ENCODE results near the gene SLC25A34. TPM values are rescaled to one million over a fixed set of nuclear protein-coding genes. Genes with fewer than 3 reads are reported as not detected.

Gene SLC25A34
- total RNA-seq, 1 donor from 2014 or later = 5.8 TPM

GRCh38 chr1:15747378-15747777 lies 11.3 kb downstream of the SLC25A34 start:
- CTCF ChIA-PET = no interaction called here
- no peaks in the 10 kb centered on the region for H3K36me3 Mint-ChIP-seq (ENCODE audit: low read depth)
- POLR2A ChIA-PET = no interaction called here
- no peak for ATAC-seq (ENCODE audit: low read depth)
- DNase-seq = no peak
- TF ChIP-seq CTCF (IDR thresholded peaks at IDR 0.05) = no peak
- H3K27ac Mint-ChIP-seq = no peak overlapping the region
- no peaks in the 10 kb centered on the region for H3K9me3 Mint-ChIP-seq
- no peak overlapping the region for H3K4me3 Mint-ChIP-seq
- H3K27me3 Mint-ChIP-seq = no peaks in the 10 kb centered on the region
- no peaks in the 10 kb centered on the region for H3K4me1 Mint-ChIP-seq
- intact Hi-C loops (cut with micrococcal nuclease) = loop anchor here (10.0 kb wide), 1 partner anchor 113 kb away; no protein-coding TSS in a partner anchor

GRCh38 chr1:15748264-15748663 lies 12.2 kb downstream of the SLC25A34 start:
- Mint-ChIP-seq H3K9me3 (no peaks in the 10 kb centered on the region), H3K36me3 (ENCODE audit: low read depth) (no peaks in the 10 kb centered on the region), H3K27ac (no peak overlapping the region), H3K4me1 (no peaks in the 10 kb centered on the region), H3K27me3 (no peaks in the 10 kb centered on the region), H3K4me3 (no peak overlapping the region)
- DNase-seq (no peak), ATAC-seq (ENCODE audit: low read depth) (no peak)
- intact Hi-C loops (cut with micrococcal nuclease) = loop anchor here (10.0 kb wide), 1 partner anchor 113 kb away; no protein-coding TSS in a partner anchor
- TF ChIP-seq CTCF (IDR thresholded peaks at IDR 0.05) = no peak
- ChIA-PET POLR2A (no interaction called here), CTCF (no interaction called here)

- intact Hi-C loops (cut with micrococcal nuclease) = loop anchor here (10.0 kb wide), 1 partner anchor 114 kb away; no protein-coding TSS in a partner anchor
- Mint-ChIP-seq H3K27me3 (no peaks in the 10 kb centered on the region), H3K9me3 (no peaks in the 10 kb centered on the region), H3K4me1 (no peaks in the 10 kb centered on the region), H3K36me3 (ENCODE audit: low read depth) (no peaks in the 10 kb centered on the region), H3K4me3 (no peak overlapping the region), H3K27ac (no peak overlapping the region)
- CTCF ChIA-PET = interaction anchor here (0.6 kb wide), 1 partner anchor 10 kb away, joined by 3 read pairs; no protein-coding TSS in a partner anchor
- POLR2A ChIA-PET = no interaction called here
- no peak for ATAC-seq (ENCODE audit: low read depth)
- no peak for TF ChIP-seq CTCF (IDR thresholded peaks at IDR 0.05)
- DNase-seq = no peak
Measured at GRCh38 chr1:15748690-15749398, 12.8 kb downstream of the SLC25A34 start.

- CTCF ChIA-PET = no interaction called here
- DNase-seq (no peak), ATAC-seq (ENCODE audit: low read depth) (no peak)
- POLR2A ChIA-PET = no interaction called here
- no peaks in the 10 kb centered on the region for H3K9me3 Mint-ChIP-seq
- TF ChIP-seq CTCF (IDR thresholded peaks at IDR 0.05) = no peak
- intact Hi-C loops (cut with micrococcal nuclease) = loop anchor here (10.0 kb wide), 1 partner anchor 115 kb away; no protein-coding TSS in a partner anchor
- H3K4me1 Mint-ChIP-seq = no peaks in the 10 kb centered on the region
- H3K27ac Mint-ChIP-seq = no peak overlapping the region
- no peaks in the 10 kb centered on the region for H3K27me3 Mint-ChIP-seq
- H3K4me3 Mint-ChIP-seq = no peak overlapping the region
- no peaks in the 10 kb centered on the region for H3K36me3 Mint-ChIP-seq (ENCODE audit: low read depth)
Measured at GRCh38 chr1:15749399-15750291, 13.6 kb downstream of the SLC25A34 start.

GRCh38 chr1:15750924-15751323 lies 14.9 kb downstream of the SLC25A34 start:
- no peak for TF ChIP-seq CTCF (IDR thresholded peaks at IDR 0.05)
- ATAC-seq (ENCODE audit: low read depth) (no peak), DNase-seq (no peak)
- Mint-ChIP-seq H3K9me3 (no peaks in the 10 kb centered on the region), H3K4me1 (no peaks in the 10 kb centered on the region), H3K36me3 (ENCODE audit: low read depth) (no peaks in the 10 kb centered on the region), H3K27me3 (peaks cover 8% of the 10 kb centered on the region), H3K27ac (no peak overlapping the region), H3K4me3 (no peak overlapping the region)
- intact Hi-C loops (cut with micrococcal nuclease) = no loop called here
- POLR2A ChIA-PET = no interaction called here
- CTCF ChIA-PET = no interaction called here

Measured in activated B cell treated with CpG ODN at 0.5 μM for 24 hours (primary cell).